SU-DHL-6 (cell line): ENCODE data around the gene LRRC4B.

ENCODE experiments used
- CTCF ChIP-seq: fragments of 200-600 bp; sonication (generic); IDR thresholded peaks from one replicate; pipeline ENCODE4 v1.5.1; 2017; ENCODE audit warnings: antibody characterized with exemption, mild to moderate bottlenecking, low read length, moderate library complexity; ENCODE audit not compliant: insufficient read depth, poor library complexity, severe bottlenecking
- EZH2phosphoT487 ChIP-seq: fragments of 200-600 bp; sonication (generic), shearing (Covaris generic); conservative IDR thresholded peaks from 2 replicates; pipeline ENCODE4 v1.6.1; 2018; ENCODE audit warnings: mild to moderate bottlenecking, antibody characterized with exemption, low read length, moderate library complexity, mixed read lengths

DNA sequence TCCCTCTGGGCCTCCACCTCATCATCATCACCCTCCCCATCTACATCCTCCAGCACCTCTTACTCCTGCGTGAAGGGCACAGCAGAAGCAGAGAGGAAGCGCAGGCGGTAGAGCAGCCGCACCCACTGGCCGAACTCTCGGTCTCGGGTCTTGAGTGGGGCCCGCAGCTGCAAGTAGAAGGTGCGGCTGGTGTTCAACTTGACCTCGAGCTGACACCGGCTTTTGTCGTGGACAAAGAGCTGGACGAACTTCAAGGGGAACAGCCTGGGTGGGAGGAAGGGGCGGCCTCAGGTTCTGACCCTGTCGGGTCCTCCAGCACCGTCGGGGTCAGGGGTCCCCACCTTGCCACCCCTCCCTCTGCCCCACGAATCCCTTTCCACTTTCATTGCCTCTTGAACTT lies 100.7 kb downstream of the LRRC4B start:
- TF ChIP-seq CTCF = no peak
- TF ChIP-seq EZH2phosphoT487 = no peak
